ENCODE results near the gene TENM4.

Gene TENM4

DNA sequence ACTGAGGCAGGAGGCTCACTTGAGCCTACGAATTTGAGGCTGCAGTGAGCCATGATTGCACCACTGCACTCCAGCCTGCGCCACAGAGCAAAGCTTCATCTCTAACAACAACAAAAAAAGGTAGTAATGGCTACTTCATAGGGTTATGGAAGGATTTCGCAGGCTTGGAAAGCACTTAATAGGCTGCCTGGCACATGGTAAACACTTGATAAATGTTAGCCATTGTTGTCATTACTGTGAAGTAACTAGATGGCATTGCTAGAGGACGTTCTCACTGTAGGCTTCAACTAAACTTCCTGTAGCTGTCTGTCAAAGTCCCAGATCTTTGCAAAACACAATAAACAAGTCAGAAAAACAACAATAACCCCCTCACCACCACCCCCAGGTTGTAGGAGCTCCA is 508.9 kb downstream of the TENM4 start:
- no peak for TF ChIP-seq RARB (CRISPR knock-in tag; IDR thresholded peaks at IDR 0.05)
- TF ChIP-seq SNAI2 (CRISPR knock-in tag; IDR thresholded peaks at IDR 0.05): no peak
- TF ChIP-seq ESRRG (CRISPR knock-in tag; IDR thresholded peaks at IDR 0.05): no peak
- no peak for TF ChIP-seq ZNF565 (CRISPR knock-in tag; conservative IDR thresholded peaks at IDR 0.05; ENCODE audit: low read depth)
- no peak for TF ChIP-seq GLIS3 (CRISPR knock-in tag; IDR thresholded peaks at IDR 0.05)
- TF ChIP-seq, protein P1, sequence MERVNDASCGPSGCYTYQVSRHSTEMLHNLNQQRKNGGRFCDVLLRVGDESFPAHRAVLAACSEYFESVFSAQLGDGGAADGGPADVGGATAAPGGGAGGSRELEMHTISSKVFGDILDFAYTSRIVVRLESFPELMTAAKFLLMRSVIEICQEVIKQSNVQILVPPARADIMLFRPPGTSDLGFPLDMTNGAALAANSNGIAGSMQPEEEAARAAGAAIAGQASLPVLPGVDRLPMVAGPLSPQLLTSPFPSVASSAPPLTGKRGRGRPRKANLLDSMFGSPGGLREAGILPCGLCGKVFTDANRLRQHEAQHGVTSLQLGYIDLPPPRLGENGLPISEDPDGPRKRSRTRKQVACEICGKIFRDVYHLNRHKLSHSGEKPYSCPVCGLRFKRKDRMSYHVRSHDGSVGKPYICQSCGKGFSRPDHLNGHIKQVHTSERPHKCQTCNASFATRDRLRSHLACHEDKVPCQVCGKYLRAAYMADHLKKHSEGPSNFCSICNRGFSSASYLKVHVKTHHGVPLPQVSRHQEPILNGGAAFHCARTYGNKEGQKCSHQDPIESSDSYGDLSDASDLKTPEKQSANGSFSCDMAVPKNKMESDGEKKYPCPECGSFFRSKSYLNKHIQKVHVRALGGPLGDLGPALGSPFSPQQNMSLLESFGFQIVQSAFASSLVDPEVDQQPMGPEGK (CRISPR knock-in tag; IDR thresholded peaks at IDR 0.05; ENCODE audit: borderline replicate concordance): no peak
- TF ChIP-seq ZFP30 (CRISPR knock-in tag; IDR thresholded peaks at IDR 0.05): no peak
- TF ChIP-seq, protein P2, sequence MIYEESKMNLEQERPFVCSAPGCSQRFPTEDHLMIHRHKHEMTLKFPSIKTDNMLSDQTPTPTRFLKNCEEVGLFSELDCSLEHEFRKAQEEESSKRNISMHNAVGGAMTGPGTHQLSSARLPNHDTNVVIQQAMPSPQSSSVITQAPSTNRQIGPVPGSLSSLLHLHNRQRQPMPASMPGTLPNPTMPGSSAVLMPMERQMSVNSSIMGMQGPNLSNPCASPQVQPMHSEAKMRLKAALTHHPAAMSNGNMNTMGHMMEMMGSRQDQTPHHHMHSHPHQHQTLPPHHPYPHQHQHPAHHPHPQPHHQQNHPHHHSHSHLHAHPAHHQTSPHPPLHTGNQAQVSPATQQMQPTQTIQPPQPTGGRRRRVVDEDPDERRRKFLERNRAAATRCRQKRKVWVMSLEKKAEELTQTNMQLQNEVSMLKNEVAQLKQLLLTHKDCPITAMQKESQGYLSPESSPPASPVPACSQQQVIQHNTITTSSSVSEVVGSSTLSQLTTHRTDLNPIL (CRISPR knock-in tag; IDR thresholded peaks at IDR 0.05; ENCODE audit: low read depth): no peak
- TF ChIP-seq BACH2 (CRISPR knock-in tag; IDR thresholded peaks at IDR 0.05; ENCODE audit: borderline replicate concordance): no peak
- no peak for TF ChIP-seq TCF4 (CRISPR knock-in tag; IDR thresholded peaks at IDR 0.05; ENCODE audit: borderline replicate concordance)
- TF ChIP-seq TOX (CRISPR knock-in tag; IDR thresholded peaks at IDR 0.05; ENCODE audit: borderline replicate concordance): no peak
- no peak for TF ChIP-seq PPARA (CRISPR knock-in tag; IDR thresholded peaks at IDR 0.05; ENCODE audit: borderline replicate concordance)
- TF ChIP-seq ISL1 (CRISPR knock-in tag; IDR thresholded peaks at IDR 0.05): no peak
- no peak for TF ChIP-seq ZFP3 (CRISPR knock-in tag; IDR thresholded peaks at IDR 0.05)
- ATAC-seq: no peak

DNA sequence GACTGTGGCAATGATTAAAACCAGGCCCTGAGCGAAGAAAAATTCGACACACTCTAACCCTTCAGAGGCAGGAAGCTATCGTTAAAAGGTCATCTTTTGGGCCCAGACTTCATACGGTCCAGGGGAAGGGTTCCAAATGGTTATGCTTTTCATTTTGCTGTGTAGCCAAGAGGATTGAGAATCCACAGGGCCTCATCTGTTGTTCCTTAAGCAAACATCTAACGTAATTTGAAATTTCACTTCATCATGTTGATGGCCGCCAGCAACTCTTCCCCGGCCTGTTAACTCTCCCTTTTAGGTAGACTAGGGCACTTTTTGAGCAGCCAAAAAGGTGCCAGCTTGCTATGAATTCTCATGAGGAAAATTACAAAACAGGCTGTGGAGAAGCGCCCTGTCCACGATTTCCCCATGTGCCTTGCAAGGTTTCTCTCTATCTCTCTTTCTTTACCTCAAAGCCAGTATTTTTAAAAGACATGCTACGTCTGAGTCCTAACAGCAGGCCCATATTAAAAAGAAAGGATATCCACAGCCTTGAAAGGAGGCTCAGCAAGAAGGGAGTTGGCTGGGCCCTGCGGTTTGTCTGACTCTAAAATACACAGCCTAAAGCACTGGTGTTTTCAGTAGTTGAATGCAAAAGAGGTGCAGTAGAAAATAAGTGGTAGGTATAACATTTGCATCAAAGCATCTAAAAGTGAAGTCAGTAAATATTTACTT is 509.9 kb downstream of the TENM4 start:
- no peak; the same call in 2 of the 3 replicates for ATAC-seq
- no peak for TF ChIP-seq ZNF565 (CRISPR knock-in tag; conservative IDR thresholded peaks at IDR 0.05; ENCODE audit: low read depth)
- no peak for TF ChIP-seq ZFP3 (CRISPR knock-in tag; IDR thresholded peaks at IDR 0.05)
- TF ChIP-seq GLIS3 (CRISPR knock-in tag; IDR thresholded peaks at IDR 0.05): no peak
- no peak for TF ChIP-seq ZNF70 (CRISPR knock-in tag; IDR thresholded peaks at IDR 0.05)
- no peak for TF ChIP-seq ISL1 (CRISPR knock-in tag; IDR thresholded peaks at IDR 0.05)
- TF ChIP-seq, protein P3, sequence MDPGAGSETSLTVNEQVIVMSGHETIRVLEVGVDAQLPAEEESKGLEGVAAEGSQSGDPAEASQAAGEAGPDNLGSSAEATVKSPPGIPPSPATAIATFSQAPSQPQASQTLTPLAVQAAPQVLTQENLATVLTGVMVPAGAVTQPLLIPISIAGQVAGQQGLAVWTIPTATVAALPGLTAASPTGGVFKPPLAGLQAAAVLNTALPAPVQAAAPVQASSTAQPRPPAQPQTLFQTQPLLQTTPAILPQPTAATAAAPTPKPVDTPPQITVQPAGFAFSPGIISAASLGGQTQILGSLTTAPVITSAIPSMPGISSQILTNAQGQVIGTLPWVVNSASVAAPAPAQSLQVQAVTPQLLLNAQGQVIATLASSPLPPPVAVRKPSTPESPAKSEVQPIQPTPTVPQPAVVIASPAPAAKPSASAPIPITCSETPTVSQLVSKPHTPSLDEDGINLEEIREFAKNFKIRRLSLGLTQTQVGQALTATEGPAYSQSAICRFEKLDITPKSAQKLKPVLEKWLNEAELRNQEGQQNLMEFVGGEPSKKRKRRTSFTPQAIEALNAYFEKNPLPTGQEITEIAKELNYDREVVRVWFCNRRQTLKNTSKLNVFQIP (CRISPR knock-in tag; IDR thresholded peaks at IDR 0.05; ENCODE audit: borderline replicate concordance, low read depth): no peak
- TF ChIP-seq, protein P1 (CRISPR knock-in tag; IDR thresholded peaks at IDR 0.05; ENCODE audit: borderline replicate concordance): no peak
- TF ChIP-seq, protein P2 (CRISPR knock-in tag; IDR thresholded peaks at IDR 0.05; ENCODE audit: low read depth): no peak
- no peak for TF ChIP-seq PPARA (CRISPR knock-in tag; IDR thresholded peaks at IDR 0.05; ENCODE audit: borderline replicate concordance)
- TF ChIP-seq ZNF8 (CRISPR knock-in tag; IDR thresholded peaks at IDR 0.05): no peak

DNA sequence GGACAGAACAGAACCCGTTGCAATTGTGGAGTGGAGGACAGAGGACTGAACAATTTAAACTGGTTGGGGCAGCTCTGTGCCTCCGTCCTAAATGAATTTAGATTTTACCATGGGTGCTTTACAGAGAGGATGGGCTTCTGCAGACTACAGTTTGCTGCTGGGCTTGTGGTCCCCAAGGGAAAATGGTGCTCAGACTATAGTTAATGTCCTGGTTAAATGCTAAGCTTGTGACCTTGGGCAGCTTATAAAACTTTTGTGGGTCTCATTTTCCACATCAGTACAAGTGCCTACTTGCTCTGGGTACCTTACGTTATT is 511.0 kb downstream of the TENM4 start:
- ATAC-seq: no peak
- TF ChIP-seq BACH2 (CRISPR knock-in tag; IDR thresholded peaks at IDR 0.05; ENCODE audit: borderline replicate concordance) (no peak), ZFP3 (CRISPR knock-in tag; IDR thresholded peaks at IDR 0.05) (no peak), ZNF565 (CRISPR knock-in tag; conservative IDR thresholded peaks at IDR 0.05; ENCODE audit: low read depth) (no peak), ESRRG (CRISPR knock-in tag; IDR thresholded peaks at IDR 0.05) (no peak), ZC3H10 (CRISPR knock-in tag; IDR thresholded peaks at IDR 0.05) (no peak), CSDC2 (CRISPR knock-in tag; IDR thresholded peaks at IDR 0.05) (no peak), ISL1 (CRISPR knock-in tag; IDR thresholded peaks at IDR 0.05) (no peak), TOX (CRISPR knock-in tag; IDR thresholded peaks at IDR 0.05; ENCODE audit: borderline replicate concordance) (no peak), ZNF70 (CRISPR knock-in tag; IDR thresholded peaks at IDR 0.05) (no peak), PPARA (CRISPR knock-in tag; IDR thresholded peaks at IDR 0.05; ENCODE audit: borderline replicate concordance) (no peak)
- TF ChIP-seq, protein P1 (CRISPR knock-in tag; IDR thresholded peaks at IDR 0.05; ENCODE audit: borderline replicate concordance): no peak
- TF ChIP-seq, protein P4, sequence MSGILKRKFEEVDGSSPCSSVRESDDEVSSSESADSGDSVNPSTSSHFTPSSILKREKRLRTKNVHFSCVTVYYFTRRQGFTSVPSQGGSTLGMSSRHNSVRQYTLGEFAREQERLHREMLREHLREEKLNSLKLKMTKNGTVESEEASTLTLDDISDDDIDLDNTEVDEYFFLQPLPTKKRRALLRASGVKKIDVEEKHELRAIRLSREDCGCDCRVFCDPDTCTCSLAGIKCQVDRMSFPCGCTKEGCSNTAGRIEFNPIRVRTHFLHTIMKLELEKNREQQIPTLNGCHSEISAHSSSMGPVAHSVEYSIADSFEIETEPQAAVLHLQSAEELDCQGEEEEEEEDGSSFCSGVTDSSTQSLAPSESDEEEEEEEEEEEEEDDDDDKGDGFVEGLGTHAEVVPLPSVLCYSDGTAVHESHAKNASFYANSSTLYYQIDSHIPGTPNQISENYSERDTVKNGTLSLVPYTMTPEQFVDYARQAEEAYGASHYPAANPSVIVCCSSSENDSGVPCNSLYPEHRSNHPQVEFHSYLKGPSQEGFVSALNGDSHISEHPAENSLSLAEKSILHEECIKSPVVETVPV (CRISPR knock-in tag; IDR thresholded peaks at IDR 0.05): no peak
